PC-9 (cell line): Measurements from ENCODE around the gene ASB1. TPM values are rescaled to one million over a fixed set of nuclear protein-coding genes. Genes with fewer than 3 reads are reported as not detected.

Experiments used
- BruUV-seq: library from RNA; stranded (reverse); fragments of 400-500 nt; replicated peaks from 2 replicates; lab custom pipeline; 2021; lab: Mats Ljungman, UMichigan
- CTCF ChIA-PET: fragments of 300-600 bp; sonication (Branson Sonifier 250); formaldehyde crosslinking; loops from one replicate; lab custom pipeline; 2022; ENCODE audit warnings: antibody characterized with exemption; lab: Charles Lee
- POLR2A ChIA-PET: fragments of 300-600 bp; sonication (Branson Sonifier 250); formaldehyde crosslinking; loops from one replicate; lab custom pipeline; 2022; ENCODE audit warnings: antibody characterized with exemption; ENCODE audit not compliant: unreplicated experiment; lab: Charles Lee
- DNase-seq, 2 experiments: peaks; one replicate each; pipeline versions ENCODE4 v3.0.0 to v3.0.0-alpha.2; 2015 to 2022; ENCODE audit warnings: mixed read lengths in 1 of 2
- H2AFZ ChIP-seq: fragments of 200-600 bp; sonication (generic); 2 replicates; pipeline ENCODE4 v1.8.1; 2017; ENCODE audit warnings: antibody characterized with exemption
- H3F3A ChIP-seq: fragments of 200-600 bp; sonication (generic); 2 replicates; pipeline ENCODE4 v1.8.1; 2017; ENCODE audit warnings: antibody characterized with exemption, mild to moderate bottlenecking, low read depth; ENCODE audit not compliant: insufficient read depth
- H3K27ac ChIP-seq: fragments of 200-600 bp; sonication (generic); 2 replicates; pipeline ENCODE4 v1.6.1; 2016; ENCODE audit warnings: mixed run types
- H3K27me3 ChIP-seq: fragments of 200-600 bp; sonication (generic); 2 replicates; pipeline ENCODE4 v1.6.1; 2016; ENCODE audit warnings: low read depth, mixed run types; ENCODE audit not compliant: insufficient read depth
- H3K36me3 ChIP-seq: fragments of 200-600 bp; sonication (generic); 2 replicates; pipeline ENCODE4 v1.6.1; 2016; ENCODE audit warnings: low read depth, mixed run types
- H3K4me1 ChIP-seq: fragments of 200-600 bp; sonication (generic); replicated peaks from 2 replicates; pipeline ENCODE4 v1.6.1; 2016; ENCODE audit warnings: mixed run types; ENCODE audit not compliant: insufficient read depth
- H3K4me2 ChIP-seq: fragments of 200-600 bp; sonication (generic); 2 replicates; pipeline ENCODE4 v1.6.1; 2017; ENCODE audit warnings: mixed run types
- H3K4me3 ChIP-seq: fragments of 200-600 bp; sonication (generic); 2 replicates; pipeline ENCODE4 v1.6.1; 2016; ENCODE audit warnings: mixed run types
- H3K79me2 ChIP-seq: fragments of 200-600 bp; sonication (generic); 2 replicates; pipeline ENCODE4 v1.6.1; 2017; ENCODE audit warnings: low read depth, mixed run types
- H3K9me2 ChIP-seq: fragments of 200-600 bp; sonication (generic); 2 replicates; pipeline ENCODE4 v1.8.1; 2017; ENCODE audit warnings: mild to moderate bottlenecking; ENCODE audit not compliant: insufficient read depth
- H3K9me3 ChIP-seq: fragments of 200-600 bp; sonication (generic); 2 replicates; pipeline ENCODE4 v1.8.1; 2016; ENCODE audit warnings: low read depth; ENCODE audit not compliant: insufficient read depth
- H4K20me1 ChIP-seq: fragments of 200-600 bp; sonication (generic); 2 replicates; pipeline ENCODE4 v1.8.1; 2017; ENCODE audit not compliant: insufficient read depth
- EZH2 ChIP-seq: fragments of 200-600 bp; sonication (generic); IDR thresholded peaks from 2 replicates; pipeline ENCODE4 v1.8.0; 2017; ENCODE audit warnings: antibody characterized with exemption, low read depth
- intact Hi-C: fragments of 100-400 bp; cut with micrococcal nuclease; formaldehyde crosslinking; loops from one replicate; pipeline ENCODE4 v1.10.0; 2022; ENCODE audit not compliant: unreplicated experiment
- total RNA-seq: library from RNA; stranded (reverse); gene quantifications from 2 replicates; pipeline ENCODE4 v1.2.3, GENCODE V29; 2021
- TF ChIP-seq, protein P1 (sequence below): fragments of 200-600 bp; sonication (generic); conservative IDR thresholded peaks from 2 replicates; pipeline ENCODE4 v1.6.1; 2017; ENCODE audit warnings: mixed run types, antibody characterized with exemption, mild to moderate bottlenecking, moderate library complexity

ASB1 gene
- total RNA-seq, 1 experiment from 2014 or later = 56.7 TPM

GRCh38 chr2:238422940-238423339 lies 3.8 kb upstream of the ASB1 start:
- Histone ChIP-seq H3K4me2 (no peak overlapping the region), H3K79me2 (peaks cover 8% of the 10 kb centered on the region), H4K20me1 (no peaks in the 10 kb centered on the region), H3K4me1 (peaks cover 7% of the 10 kb centered on the region), H3K4me3 (no peak overlapping the region), H2AFZ (no peak overlapping the region), H3K36me3 (no peaks in the 10 kb centered on the region), H3K27ac (no peak overlapping the region), H3F3A (peaks cover 10% of the 10 kb centered on the region; the same call in 1 of the 2 replicates), H3K9me2 (no peaks in the 10 kb centered on the region), H3K9me3 (no peaks in the 10 kb centered on the region), H3K27me3 (no peaks in the 10 kb centered on the region)
- TF ChIP-seq, protein P1, sequence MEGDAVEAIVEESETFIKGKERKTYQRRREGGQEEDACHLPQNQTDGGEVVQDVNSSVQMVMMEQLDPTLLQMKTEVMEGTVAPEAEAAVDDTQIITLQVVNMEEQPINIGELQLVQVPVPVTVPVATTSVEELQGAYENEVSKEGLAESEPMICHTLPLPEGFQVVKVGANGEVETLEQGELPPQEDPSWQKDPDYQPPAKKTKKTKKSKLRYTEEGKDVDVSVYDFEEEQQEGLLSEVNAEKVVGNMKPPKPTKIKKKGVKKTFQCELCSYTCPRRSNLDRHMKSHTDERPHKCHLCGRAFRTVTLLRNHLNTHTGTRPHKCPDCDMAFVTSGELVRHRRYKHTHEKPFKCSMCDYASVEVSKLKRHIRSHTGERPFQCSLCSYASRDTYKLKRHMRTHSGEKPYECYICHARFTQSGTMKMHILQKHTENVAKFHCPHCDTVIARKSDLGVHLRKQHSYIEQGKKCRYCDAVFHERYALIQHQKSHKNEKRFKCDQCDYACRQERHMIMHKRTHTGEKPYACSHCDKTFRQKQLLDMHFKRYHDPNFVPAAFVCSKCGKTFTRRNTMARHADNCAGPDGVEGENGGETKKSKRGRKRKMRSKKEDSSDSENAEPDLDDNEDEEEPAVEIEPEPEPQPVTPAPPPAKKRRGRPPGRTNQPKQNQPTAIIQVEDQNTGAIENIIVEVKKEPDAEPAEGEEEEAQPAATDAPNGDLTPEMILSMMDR = no peak
- no peak for TF ChIP-seq EZH2
- CTCF ChIA-PET = no interaction called here
- no TSS peak for BruUV-seq
- POLR2A ChIA-PET = interaction anchor here (0.7 kb wide), 1 partner anchor 13 kb away, joined by 6 read pairs; no protein-coding TSS in a partner anchor
- no peak for DNase-seq
- intact Hi-C loops = no loop called here

GRCh38 chr2:238423561-238424312 lies 3.0 kb upstream of the ASB1 start:
- Histone ChIP-seq H4K20me1 (no peaks in the 10 kb centered on the region), H3F3A (peaks cover 10% of the 10 kb centered on the region; the same call in 1 of the 2 replicates), H3K9me3 (no peaks in the 10 kb centered on the region), H3K79me2 (peaks cover 16% of the 10 kb centered on the region), H3K27me3 (no peaks in the 10 kb centered on the region), H3K27ac (no peak overlapping the region), H2AFZ (no peak overlapping the region), H3K4me1 (peaks cover 15% of the 10 kb centered on the region), H3K9me2 (no peaks in the 10 kb centered on the region), H3K4me3 (no peak overlapping the region), H3K4me2 (no peak overlapping the region), H3K36me3 (no peaks in the 10 kb centered on the region)
- POLR2A ChIA-PET = interaction anchor here (0.6 to 0.7 kb wide), 2 partner anchors 9 to 733 kb away, joined by 5 read pairs; no protein-coding TSS in a partner anchor
- intact Hi-C loops = no loop called here
- TF ChIP-seq, protein P1 = no peak
- no peak for TF ChIP-seq EZH2
- DNase-seq = no peak
- CTCF ChIA-PET = interaction anchor here (0.5 kb wide), 1 partner anchor 330 kb away, joined by 3 read pairs; no protein-coding TSS in a partner anchor
- no TSS peak for BruUV-seq

GRCh38 chr2:238424313-238424700 lies 2.4 kb upstream of the ASB1 start:
- Histone ChIP-seq H3K27me3 (no peaks in the 10 kb centered on the region), H3K9me3 (no peaks in the 10 kb centered on the region), H4K20me1 (no peaks in the 10 kb centered on the region), H2AFZ (no peak overlapping the region), H3K36me3 (no peaks in the 10 kb centered on the region), H3K4me2 (no peak overlapping the region), H3K4me3 (no peak overlapping the region), H3F3A (peaks cover 10% of the 10 kb centered on the region; the same call in 1 of the 2 replicates), H3K9me2 (no peaks in the 10 kb centered on the region), H3K79me2 (peaks cover 22% of the 10 kb centered on the region), H3K27ac (no peak overlapping the region), H3K4me1 (peaks cover 17% of the 10 kb centered on the region)
- CTCF ChIA-PET = no interaction called here
- intact Hi-C loops = no loop called here
- no TSS peak for BruUV-seq
- POLR2A ChIA-PET = interaction anchor here (0.6 to 0.7 kb wide), 2 partner anchors 9 to 733 kb away, joined by 5 read pairs; no protein-coding TSS in a partner anchor
- TF ChIP-seq EZH2 = no peak
- TF ChIP-seq, protein P1 = no peak
- DNase-seq = no peak
